Measurements from ENCODE around the gene ANKIB1. TPM values are rescaled to one million over a fixed set of nuclear protein-coding genes. Genes with fewer than 3 reads are reported as not detected.

ANKIB1 gene
- total RNA-seq, 1 donor from 2014 or later, result 58.1 TPM

DNA sequence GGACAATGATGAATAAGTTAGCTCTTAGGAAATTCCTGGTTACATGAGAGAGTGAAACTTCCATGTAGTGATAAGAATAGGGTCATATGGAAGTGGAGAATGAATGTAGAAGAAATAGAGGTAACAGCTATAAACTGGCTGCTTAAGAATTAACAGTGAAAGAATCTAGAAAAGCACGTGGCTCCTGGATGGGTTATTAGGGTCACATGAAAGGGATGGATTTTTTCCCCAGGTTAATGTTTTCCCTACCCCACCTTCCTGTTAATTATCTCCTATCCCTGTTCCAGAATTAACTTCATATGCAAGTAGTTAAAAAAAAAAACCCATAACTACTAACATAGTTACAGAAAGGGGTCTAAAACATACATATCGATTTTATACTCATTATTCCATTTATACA, 58.0 kb downstream of the ANKIB1 start:
- Mint-ChIP-seq H3K4me3 (ENCODE audit: low read depth) (no peak overlapping the region), H3K36me3 (ENCODE audit: insufficient read depth) (peaks cover 13% of the 10 kb centered on the region), H3K9me3 (ENCODE audit: low read depth) (peaks cover 3% of the 10 kb centered on the region), H3K4me1 (ENCODE audit: low read depth) (peaks cover 6% of the 10 kb centered on the region), H3K27ac (no peak overlapping the region), H3K27me3 (no peaks in the 10 kb centered on the region)
- TF ChIP-seq, protein P1, sequence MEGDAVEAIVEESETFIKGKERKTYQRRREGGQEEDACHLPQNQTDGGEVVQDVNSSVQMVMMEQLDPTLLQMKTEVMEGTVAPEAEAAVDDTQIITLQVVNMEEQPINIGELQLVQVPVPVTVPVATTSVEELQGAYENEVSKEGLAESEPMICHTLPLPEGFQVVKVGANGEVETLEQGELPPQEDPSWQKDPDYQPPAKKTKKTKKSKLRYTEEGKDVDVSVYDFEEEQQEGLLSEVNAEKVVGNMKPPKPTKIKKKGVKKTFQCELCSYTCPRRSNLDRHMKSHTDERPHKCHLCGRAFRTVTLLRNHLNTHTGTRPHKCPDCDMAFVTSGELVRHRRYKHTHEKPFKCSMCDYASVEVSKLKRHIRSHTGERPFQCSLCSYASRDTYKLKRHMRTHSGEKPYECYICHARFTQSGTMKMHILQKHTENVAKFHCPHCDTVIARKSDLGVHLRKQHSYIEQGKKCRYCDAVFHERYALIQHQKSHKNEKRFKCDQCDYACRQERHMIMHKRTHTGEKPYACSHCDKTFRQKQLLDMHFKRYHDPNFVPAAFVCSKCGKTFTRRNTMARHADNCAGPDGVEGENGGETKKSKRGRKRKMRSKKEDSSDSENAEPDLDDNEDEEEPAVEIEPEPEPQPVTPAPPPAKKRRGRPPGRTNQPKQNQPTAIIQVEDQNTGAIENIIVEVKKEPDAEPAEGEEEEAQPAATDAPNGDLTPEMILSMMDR (IDR thresholded peaks at IDR 0.05; ENCODE audit: unreplicated experiment), result no peak
- no peak for DNase-seq (ENCODE audit: low spot score, unreplicated experiment)

DNA sequence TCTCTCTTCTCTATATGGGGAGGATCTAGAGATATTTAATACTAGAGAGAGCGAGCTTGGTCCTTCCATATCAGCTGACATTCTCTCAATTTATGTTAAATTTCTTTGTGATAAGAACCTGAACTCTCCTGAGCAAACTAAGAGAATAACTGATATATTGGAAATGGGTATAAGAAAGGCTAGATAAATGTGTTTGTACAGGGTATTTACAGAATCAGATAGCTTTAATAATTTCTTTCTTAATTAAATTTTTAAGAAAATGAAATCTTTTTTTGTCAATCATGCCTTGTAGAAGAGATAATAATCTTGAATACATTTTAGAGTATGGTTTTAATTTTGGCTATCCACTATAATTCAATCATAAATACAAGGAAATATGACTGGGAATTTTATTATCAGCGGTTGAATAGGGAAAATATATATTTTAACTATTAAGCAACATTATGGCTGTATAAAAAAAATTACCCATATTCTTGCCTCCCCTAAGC, 58.7 kb downstream of the ANKIB1 start:
- Mint-ChIP-seq H3K9me3 (ENCODE audit: low read depth) (peaks cover 3% of the 10 kb centered on the region), H3K27me3 (no peaks in the 10 kb centered on the region), H3K4me3 (ENCODE audit: low read depth) (no peak overlapping the region), H3K4me1 (ENCODE audit: low read depth) (peaks cover 9% of the 10 kb centered on the region), H3K27ac (no peak overlapping the region), H3K36me3 (ENCODE audit: insufficient read depth) (peaks cover 16% of the 10 kb centered on the region)
- TF ChIP-seq, protein P1 (IDR thresholded peaks at IDR 0.05; ENCODE audit: unreplicated experiment), result no peak
- no peak for DNase-seq (ENCODE audit: low spot score, unreplicated experiment)

DNA sequence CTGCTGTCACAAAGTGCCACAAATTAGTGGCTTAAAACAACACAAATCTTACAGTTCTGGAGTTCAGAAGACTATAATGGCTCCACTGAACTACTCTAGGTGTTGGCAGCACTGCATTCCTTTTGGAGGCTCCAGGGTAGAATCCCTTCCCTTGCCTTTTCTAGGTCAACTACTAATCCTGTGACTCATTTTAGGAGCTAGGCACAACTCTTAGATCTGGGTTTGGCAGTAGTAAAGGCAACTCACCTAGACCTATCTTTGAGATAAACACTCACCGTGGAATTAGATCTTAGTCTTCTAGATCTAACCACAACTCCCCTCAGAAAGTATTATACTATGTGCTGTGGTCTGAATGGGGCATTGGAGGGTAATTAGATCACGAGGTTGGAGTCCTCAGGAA, 60.4 kb downstream of the ANKIB1 start:
- TF ChIP-seq, protein P1 (IDR thresholded peaks at IDR 0.05; ENCODE audit: unreplicated experiment), result no peak
- H3K4me1 Mint-ChIP-seq (ENCODE audit: low read depth), result peaks cover 9% of the 10 kb centered on the region
- peaks cover 11% of the 10 kb centered on the region for H3K36me3 Mint-ChIP-seq (ENCODE audit: insufficient read depth)
- DNase-seq (ENCODE audit: low spot score, unreplicated experiment), result no peak
- no peaks in the 10 kb centered on the region for H3K9me3 Mint-ChIP-seq (ENCODE audit: low read depth)
- no peak overlapping the region for H3K4me3 Mint-ChIP-seq (ENCODE audit: low read depth)
- H3K27ac Mint-ChIP-seq, result no peak overlapping the region
- no peaks in the 10 kb centered on the region for H3K27me3 Mint-ChIP-seq

DNA sequence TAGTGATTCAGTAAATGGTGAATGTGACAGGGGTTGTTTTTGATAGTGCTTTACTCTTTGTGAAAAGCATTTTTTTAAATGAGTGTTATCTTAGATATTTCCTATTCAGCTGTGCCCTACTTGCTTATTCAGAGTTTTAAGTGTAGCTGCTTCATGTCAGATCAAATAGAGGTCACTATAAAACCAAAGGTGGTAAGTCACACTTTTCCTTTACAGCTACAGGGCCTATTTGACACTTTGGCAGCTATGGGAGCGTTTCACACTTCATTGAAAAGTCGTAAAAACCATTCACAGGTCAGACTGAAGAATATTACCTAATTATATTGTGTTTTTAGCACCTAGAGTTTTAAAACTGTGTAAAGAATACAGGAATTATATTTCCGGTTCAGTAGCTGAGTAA, 67.3 kb downstream of the ANKIB1 start:
- Mint-ChIP-seq H3K27ac (no peak overlapping the region), H3K27me3 (no peaks in the 10 kb centered on the region), H3K9me3 (ENCODE audit: low read depth) (no peaks in the 10 kb centered on the region), H3K36me3 (ENCODE audit: insufficient read depth) (peaks cover 5% of the 10 kb centered on the region), H3K4me1 (ENCODE audit: low read depth) (peaks cover 3% of the 10 kb centered on the region), H3K4me3 (ENCODE audit: low read depth) (no peak overlapping the region)
- TF ChIP-seq, protein P1 (IDR thresholded peaks at IDR 0.05; ENCODE audit: unreplicated experiment), result no peak
- no peak for DNase-seq (ENCODE audit: low spot score, unreplicated experiment)

DNA sequence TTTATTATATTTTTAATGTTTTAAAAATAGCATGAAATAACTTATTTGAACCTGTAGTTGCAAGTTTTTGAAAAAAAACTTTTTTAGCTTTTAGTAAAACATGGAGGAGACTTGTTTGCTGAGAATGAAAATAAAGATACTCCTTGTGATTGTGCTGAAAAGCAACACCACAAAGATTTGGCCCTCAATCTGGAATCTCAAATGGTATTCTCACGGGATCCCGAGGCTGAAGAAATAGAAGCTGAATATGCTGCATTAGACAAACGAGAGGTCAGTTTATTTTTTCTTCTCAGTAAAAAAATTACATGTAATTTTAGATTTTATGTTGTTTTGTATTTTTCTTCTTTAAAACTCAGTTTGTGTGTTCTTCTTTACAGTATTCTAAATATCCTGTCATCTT, 73.5 kb downstream of the ANKIB1 start:
- TF ChIP-seq, protein P1 (IDR thresholded peaks at IDR 0.05; ENCODE audit: unreplicated experiment), result no peak
- DNase-seq (ENCODE audit: low spot score, unreplicated experiment), result no peak
- Mint-ChIP-seq H3K36me3 (ENCODE audit: insufficient read depth) (peaks cover 11% of the 10 kb centered on the region), H3K4me1 (ENCODE audit: low read depth) (no peaks in the 10 kb centered on the region), H3K4me3 (ENCODE audit: low read depth) (no peak overlapping the region), H3K27ac (no peak overlapping the region), H3K9me3 (ENCODE audit: low read depth) (no peaks in the 10 kb centered on the region), H3K27me3 (no peaks in the 10 kb centered on the region)

Data from progenitor cell of endocrine pancreas (in vitro differentiated cells).